HK-2 (cell line): ENCODE measurements around the gene MLXIPL.
"Not testable (repeated sequence)": the region's sequence is repeated elsewhere in the genome, so short reads cannot be mapped to it uniquely, and the experiment has no call there.

Source experiments
- DNase-seq: peaks from one replicate; pipeline ENCODE4 v3.0.0-alpha.2; 2018; ENCODE audit not compliant: unreplicated experiment

The MLXIPL gene

GRCh38 chr7:73555411-73555982 lies 68.8 kb downstream of the MLXIPL start:
- DNase-seq: peak; percentile 37

DNA sequence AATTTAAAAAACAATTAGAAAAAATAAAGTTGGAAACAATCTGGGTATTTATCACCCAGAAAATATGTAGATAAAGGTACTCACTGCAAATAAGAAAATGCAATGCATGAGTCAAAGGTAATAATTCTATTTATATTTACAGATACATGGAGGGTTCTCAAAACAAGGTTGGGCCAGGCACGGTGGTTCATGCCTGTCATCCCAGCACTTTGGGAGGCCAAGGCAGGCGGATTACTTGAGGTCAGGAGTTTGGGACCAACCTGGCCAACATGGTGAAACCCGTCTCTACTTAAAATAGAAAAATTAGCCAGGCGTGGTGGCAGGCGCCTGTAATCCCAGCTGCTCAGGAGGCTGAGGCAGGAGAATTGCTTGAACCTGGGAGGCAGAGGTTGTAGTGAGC lies 74.2 kb downstream of the MLXIPL start:
- DNase-seq: not testable (repeated sequence)

- DNase-seq: no peak
Measured at GRCh38 chr7:73549176-73549575, 75.1 kb downstream of the MLXIPL start.

DNA sequence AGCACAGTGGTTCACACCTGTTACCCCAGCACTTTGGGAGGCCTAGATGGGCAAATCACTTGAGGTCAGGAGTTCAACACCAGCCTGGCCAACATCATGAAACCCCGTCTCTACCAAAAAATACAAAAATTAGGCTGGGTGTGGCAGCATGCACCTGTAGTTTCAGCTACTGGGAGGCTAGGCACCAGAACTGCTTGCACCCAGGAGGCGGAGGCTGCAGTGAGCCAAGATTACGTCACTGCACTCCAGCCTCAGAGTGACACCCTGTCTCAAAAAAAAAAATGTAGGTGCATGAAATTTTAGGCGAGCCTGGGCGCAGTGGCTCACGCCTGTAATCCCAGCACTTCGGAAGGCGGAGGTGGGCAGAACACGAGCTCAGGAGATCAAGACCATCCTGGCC lies 76.5 kb downstream of the MLXIPL start:
- no peak for DNase-seq

- DNase-seq: no peak
Measured at GRCh38 chr7:73544678-73545077, 79.6 kb downstream of the MLXIPL start.
